OCI-M2 (cell line): Measurements from ENCODE around the gene GATA6.
"Not testable (repeated sequence)": the region's sequence is repeated elsewhere in the genome, so short reads cannot be mapped to it uniquely, and the experiment has no call there.

Experiments used
- DNase-seq: peaks from one replicate; lab custom pipeline; 2025; ENCODE audit not compliant: unreplicated experiment; lab: John Stamatoyannopoulos, UW

The GATA6 gene

GRCh38 chr18:22180722-22181121 lies 11.3 kb downstream of the GATA6 start:
- DNase-seq, result no peak

GRCh38 chr18:22182884-22183697 lies 13.7 kb downstream of the GATA6 start:
- no peak for DNase-seq

- DNase-seq, result no peak
Observed at GRCh38 chr18:22183698-22184170, 14.3 kb downstream of the GATA6 start.

- not testable (repeated sequence) for DNase-seq
Observed at GRCh38 chr18:22184573-22184972, 15.2 kb downstream of the GATA6 start.

GRCh38 chr18:22185273-22185672 lies 15.9 kb downstream of the GATA6 start:
- DNase-seq, result no peak

- no peak for DNase-seq
Observed at GRCh38 chr18:22185771-22186386, 16.5 kb downstream of the GATA6 start.

GRCh38 chr18:22186484-22186971 lies 17.1 kb downstream of the GATA6 start:
- DNase-seq, result no peak

- DNase-seq, result no peak
Observed at GRCh38 chr18:22188559-22189267, 19.3 kb downstream of the GATA6 start.

GRCh38 chr18:22189449-22190166 lies 20.2 kb downstream of the GATA6 start:
- DNase-seq, result no peak

GRCh38 chr18:22191346-22191695 lies 21.9 kb downstream of the GATA6 start:
- DNase-seq, result no peak

GRCh38 chr18:22191923-22192322 lies 22.5 kb downstream of the GATA6 start:
- no peak for DNase-seq

- no peak for DNase-seq
Observed at GRCh38 chr18:22193466-22193865, 24.1 kb downstream of the GATA6 start.

GRCh38 chr18:22194151-22194598 lies 24.8 kb downstream of the GATA6 start:
- DNase-seq, result peak; percentile 18

GRCh38 chr18:22195052-22195451 lies 25.7 kb downstream of the GATA6 start:
- DNase-seq, result no peak

GRCh38 chr18:22196943-22197342 lies 27.6 kb downstream of the GATA6 start:
- not testable (repeated sequence) for DNase-seq

GRCh38 chr18:22197668-22198067 lies 28.3 kb downstream of the GATA6 start:
- no peak for DNase-seq

GRCh38 chr18:22198163-22198562 lies 28.8 kb downstream of the GATA6 start:
- no peak for DNase-seq

GRCh38 chr18:22199005-22199404 lies 29.6 kb downstream of the GATA6 start:
- no peak for DNase-seq

- no peak for DNase-seq
Observed at GRCh38 chr18:22200611-22201225, 31.3 kb downstream of the GATA6 start.

- no peak for DNase-seq
Observed at GRCh38 chr18:22203035-22203434, 33.6 kb downstream of the GATA6 start.
